Neural cell (in vitro differentiated cells): ENCODE data around the gene KLRC3. TPM values are rescaled to one million over a fixed set of nuclear protein-coding genes. Genes with fewer than 3 reads are reported as not detected.
"Not testable (repeated sequence)": the region's sequence is repeated elsewhere in the genome, so short reads cannot be mapped to it uniquely, and the experiment has no call there.

Source experiments
- H2AFZ ChIP-seq: fragments of 200-600, 300-800 bp; sonication (generic), shearing (Covaris generic); 2 replicates; pipeline ENCODE4 v1.6.0; 2014; ENCODE audit warnings: low read depth, mild to moderate bottlenecking, antibody characterized with exemption, low read length, moderate library complexity
- H3F3A ChIP-seq: fragments of 200-600 bp; shearing (Covaris generic); 2 replicates; pipeline ENCODE4 v1.6.1; 2016; ENCODE audit warnings: mild to moderate bottlenecking, moderate library complexity, mixed read lengths, antibody characterized with exemption, low read length; ENCODE audit not compliant: insufficient read depth, poor library complexity, severe bottlenecking
- H3K27ac ChIP-seq: fragments of 200-600, 300-800 bp; sonication (generic), shearing (Covaris generic); 2 replicates; pipeline ENCODE4 v1.5.1; 2014; ENCODE audit warnings: mild to moderate bottlenecking, low read length, moderate library complexity
- H3K27me3 ChIP-seq: fragments of 300-800, 200-600 bp; sonication (generic), shearing (Covaris generic); 2 replicates; pipeline ENCODE4 v1.6.0; 2014; ENCODE audit warnings: mild to moderate bottlenecking, low read depth, low read length, moderate library complexity; ENCODE audit not compliant: insufficient read depth
- H3K36me3 ChIP-seq: fragments of 300-800, 200-600 bp; sonication (generic), shearing (Covaris generic); 2 replicates; pipeline ENCODE4 v1.5.1; 2014; ENCODE audit warnings: mild to moderate bottlenecking, antibody characterized with exemption, low read length, moderate library complexity; ENCODE audit not compliant: insufficient read depth
- H3K4me2 ChIP-seq: fragments of 300-800, 200-600 bp; sonication (generic), shearing (Covaris generic); 2 replicates; pipeline ENCODE4 v1.6.0; 2014; ENCODE audit warnings: mild to moderate bottlenecking, low read length
- H3K4me3 ChIP-seq: fragments of 300-800, 200-600 bp; sonication (generic), shearing (Covaris generic); 2 replicates; pipeline ENCODE4 v1.5.1; 2014; ENCODE audit warnings: mild to moderate bottlenecking, low read length, moderate library complexity
- H3K79me2 ChIP-seq: fragments of 200-600 bp; shearing (Covaris generic); replicated peaks from 2 replicates; pipeline ENCODE4 v1.6.0; 2014; ENCODE audit warnings: mild to moderate bottlenecking, low read length, moderate library complexity; ENCODE audit not compliant: insufficient read depth
- H3K9ac ChIP-seq: fragments of 300-800, 200-600 bp; sonication (generic), shearing (Covaris generic); 2 replicates; pipeline ENCODE4 v1.6.1; 2016; ENCODE audit warnings: mild to moderate bottlenecking, low read length, mixed read lengths
- H3K9me2 ChIP-seq: fragments of 200-600 bp; shearing (Covaris generic); 2 replicates; pipeline ENCODE4 v1.6.1; 2016; ENCODE audit warnings: mild to moderate bottlenecking, low read length, mixed read lengths; ENCODE audit not compliant: insufficient read depth
- H3K9me3 ChIP-seq: fragments of 200-600, 300-800 bp; sonication (generic), shearing (Covaris generic); 2 replicates; pipeline ENCODE4 v1.6.1; 2016; ENCODE audit warnings: mild to moderate bottlenecking, mixed run types, low read length, moderate library complexity, mixed read lengths
- H4K20me1 ChIP-seq: fragments of 200-600 bp; shearing (Covaris generic); 2 replicates; pipeline ENCODE4 v1.6.1; 2016; ENCODE audit warnings: mild to moderate bottlenecking, mixed run types; ENCODE audit not compliant: insufficient read depth
- POLR2AphosphoS5 ChIP-seq: IDR thresholded peaks from 2 replicates; pipeline ENCODE4 v1.6.1; 2012
- RAD21 ChIP-seq: fragments of 450-650 bp; conservative IDR thresholded peaks from 2 replicates; pipeline ENCODE4 v1.6.1; 2014; ENCODE audit warnings: antibody characterized with exemption, mild to moderate bottlenecking, moderate library complexity
- polyA plus RNA-seq: library from polyadenylated mRNA; depleted of rRNA; stranded (reverse); fragments of >200 nt; gene quantifications from 2 replicates; pipeline ENCODE4 v1.2.3, GENCODE V29; 2014

Gene KLRC3
- polyA plus RNA-seq, 1 donor from 2014 or later = 3.7 TPM

GRCh38 chr12:10435816-10436215 lies 15.4 kb upstream of the KLRC3 start, which contains the start of gene KLRC2:
Gene KLRC2, minus strand, starts transcription at chr12:10436010. Its CDS starts 24 bp downstream, at chr12:10435986.
- peak within 1 kb of the TSS; percentile 30 for H3K4me3 ChIP-seq
- not testable (repeated sequence) for H3K79me2 ChIP-seq, H2AFZ ChIP-seq, H3F3A ChIP-seq, H3K27me3 ChIP-seq, H3K27ac ChIP-seq, H3K9me2 ChIP-seq, H4K20me1 ChIP-seq, H3K9ac ChIP-seq, H3K9me3 ChIP-seq, H3K4me2 ChIP-seq, H3K36me3 ChIP-seq

GRCh38 chr12:10430623-10431022 lies 10.2 kb upstream of the KLRC3 start:
- not testable (repeated sequence) for H3K79me2 ChIP-seq, H3F3A ChIP-seq, H3K27me3 ChIP-seq, H4K20me1 ChIP-seq, H3K27ac ChIP-seq, H3K4me2 ChIP-seq, H3K9ac ChIP-seq, H3K36me3 ChIP-seq, H3K9me3 ChIP-seq, H3K4me3 ChIP-seq, H3K9me2 ChIP-seq, H2AFZ ChIP-seq

DNA sequence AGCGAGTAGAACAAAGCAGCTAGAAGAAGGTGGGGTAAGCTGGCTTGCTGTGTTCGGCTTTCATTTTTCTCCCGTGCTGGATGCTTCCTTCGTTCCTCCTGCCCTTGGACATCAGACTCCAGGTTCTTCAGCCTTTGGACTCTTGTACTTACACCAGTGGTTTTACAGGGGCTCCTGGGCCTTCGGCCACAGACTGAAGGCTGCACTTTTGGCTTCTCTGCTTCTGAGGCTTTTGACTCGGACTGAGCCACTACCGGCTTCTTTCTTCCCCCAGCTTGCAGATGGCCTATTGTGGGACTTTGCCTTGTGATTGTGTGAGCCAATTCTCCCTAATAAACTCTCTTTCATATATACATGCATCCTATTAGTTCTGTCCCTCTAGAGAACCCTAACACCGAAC lies 5.5 kb upstream of the KLRC3 start:
- H3K79me2 ChIP-seq, H2AFZ ChIP-seq, H3K9me2 ChIP-seq, H3K36me3 ChIP-seq, H3K9ac ChIP-seq, H3K9me3 ChIP-seq, H3K27me3 ChIP-seq, H3K4me2 ChIP-seq, H3F3A ChIP-seq, H3K4me3 ChIP-seq, H3K27ac ChIP-seq, H4K20me1 ChIP-seq: not testable (repeated sequence)

- not testable (repeated sequence) for H3K9me2 ChIP-seq, H3K27ac ChIP-seq
Measured at GRCh38 chr12:10424260-10424899, 4.0 kb upstream of the KLRC3 start.

DNA sequence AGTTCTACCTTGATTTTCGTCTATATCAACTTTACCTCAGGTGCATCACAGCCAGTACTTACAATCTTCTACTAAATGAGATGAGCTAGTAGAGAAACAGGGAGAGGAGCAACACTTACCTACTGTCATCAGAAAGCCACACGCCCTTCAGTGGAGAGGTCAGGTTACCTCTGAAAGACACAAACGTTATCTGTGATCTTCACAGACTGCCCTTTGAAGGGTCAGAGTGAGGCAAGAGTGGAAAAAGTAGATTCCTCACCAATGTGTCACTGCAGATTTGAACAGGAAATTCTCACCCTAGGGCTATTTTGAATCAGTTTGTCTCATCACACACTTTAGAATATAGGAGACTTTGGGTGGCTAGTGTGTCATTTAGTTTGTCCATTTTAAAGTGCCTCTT lies 1.8 kb upstream of the KLRC3 start:
- H3K9me2 ChIP-seq, H3K4me2 ChIP-seq, H3F3A ChIP-seq, H3K79me2 ChIP-seq, H3K27me3 ChIP-seq, H2AFZ ChIP-seq, H3K27ac ChIP-seq, H3K9me3 ChIP-seq, H3K9ac ChIP-seq, H4K20me1 ChIP-seq, H3K4me3 ChIP-seq, H3K36me3 ChIP-seq: not testable (repeated sequence)

More at GRCh38 chr12:10424260-10424899, 4.0 kb upstream of the KLRC3 start:
- H3K9me3 ChIP-seq, H3K36me3 ChIP-seq, H3K4me3 ChIP-seq, H3K9ac ChIP-seq, H3K79me2 ChIP-seq, H4K20me1 ChIP-seq, H3F3A ChIP-seq, H2AFZ ChIP-seq, H3K4me2 ChIP-seq, H3K27me3 ChIP-seq: not testable (repeated sequence)

DNA sequence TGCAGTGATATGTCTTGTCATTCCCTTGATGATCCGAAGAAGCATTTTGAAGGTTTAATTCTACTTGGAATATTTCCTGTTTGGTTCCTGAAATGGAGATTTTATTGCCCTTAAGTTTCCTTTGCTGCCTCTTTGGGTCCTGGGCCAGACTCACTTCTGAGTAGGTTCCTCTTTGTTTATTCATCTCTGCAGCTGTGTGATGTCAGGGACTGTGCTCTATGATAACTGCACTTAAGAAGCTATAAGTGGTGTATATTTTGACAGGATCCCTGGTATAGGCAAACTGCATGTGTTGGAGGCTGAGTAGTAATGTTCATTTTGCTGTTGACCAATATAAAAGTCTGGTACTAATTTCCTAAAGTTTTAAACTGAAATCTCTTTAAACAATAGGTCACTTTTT lies 11.0 kb downstream of the KLRC3 start, which contains the start of gene KLRC4:
Gene KLRC4 (minus strand): TSS at position 366 of the 400 bp plus-strand sequence. CDS start 182 bp downstream, at position 184.
- H3K4me3 ChIP-seq = peak within 1 kb of the TSS; percentile 54
- no peaks in the 10 kb centered on the region for H3K79me2 ChIP-seq
- no peak within 1 kb of the TSS for H3K4me2 ChIP-seq
- H3K9me3 ChIP-seq = no peaks in the 10 kb centered on the region
- no peaks in the 10 kb centered on the region for H3F3A ChIP-seq
- H3K27me3 ChIP-seq = no peaks in the 10 kb centered on the region
- no peaks in the 10 kb centered on the region for H3K36me3 ChIP-seq
- H3K9me2 ChIP-seq = no peaks in the 10 kb centered on the region
- TF ChIP-seq RAD21 (no peak), POLR2AphosphoS5 (peak; percentile 58)
- peak within 1 kb of the TSS; percentile 4 for H3K9ac ChIP-seq
- H4K20me1 ChIP-seq = no peaks in the 10 kb centered on the region
- no peak within 1 kb of the TSS for H2AFZ ChIP-seq
- H3K27ac ChIP-seq = no peak within 1 kb of the TSS
